ENCODE data around the gene KCTD6.

Gene KCTD6

GRCh38 chr3:58474348-58474911 is 17.5 kb upstream of the KCTD6 start:
- TF ChIP-seq, protein P1, sequence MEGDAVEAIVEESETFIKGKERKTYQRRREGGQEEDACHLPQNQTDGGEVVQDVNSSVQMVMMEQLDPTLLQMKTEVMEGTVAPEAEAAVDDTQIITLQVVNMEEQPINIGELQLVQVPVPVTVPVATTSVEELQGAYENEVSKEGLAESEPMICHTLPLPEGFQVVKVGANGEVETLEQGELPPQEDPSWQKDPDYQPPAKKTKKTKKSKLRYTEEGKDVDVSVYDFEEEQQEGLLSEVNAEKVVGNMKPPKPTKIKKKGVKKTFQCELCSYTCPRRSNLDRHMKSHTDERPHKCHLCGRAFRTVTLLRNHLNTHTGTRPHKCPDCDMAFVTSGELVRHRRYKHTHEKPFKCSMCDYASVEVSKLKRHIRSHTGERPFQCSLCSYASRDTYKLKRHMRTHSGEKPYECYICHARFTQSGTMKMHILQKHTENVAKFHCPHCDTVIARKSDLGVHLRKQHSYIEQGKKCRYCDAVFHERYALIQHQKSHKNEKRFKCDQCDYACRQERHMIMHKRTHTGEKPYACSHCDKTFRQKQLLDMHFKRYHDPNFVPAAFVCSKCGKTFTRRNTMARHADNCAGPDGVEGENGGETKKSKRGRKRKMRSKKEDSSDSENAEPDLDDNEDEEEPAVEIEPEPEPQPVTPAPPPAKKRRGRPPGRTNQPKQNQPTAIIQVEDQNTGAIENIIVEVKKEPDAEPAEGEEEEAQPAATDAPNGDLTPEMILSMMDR (IDR thresholded peaks at IDR 0.05) = no peak
- no peaks in the 10 kb centered on the region for H3K36me3 ChIP-seq (ENCODE audit: control insufficient read depth, insufficient read depth, low read length)

GRCh38 chr3:58474967-58475578 is 16.8 kb upstream of the KCTD6 start:
- Histone ChIP-seq H2AFZ (no peak overlapping the region), H3K36me3 (ENCODE audit: control insufficient read depth, insufficient read depth, low read length) (no peaks in the 10 kb centered on the region), H3K4me3 (ENCODE audit: low read depth, low read length) (no peak overlapping the region), H3K4me2 (ENCODE audit: low read length) (no peak overlapping the region), H3K27me3 (ENCODE audit: control insufficient read depth, insufficient read depth, low read length) (no peaks in the 10 kb centered on the region), H3K4me1 (peaks cover 4% of the 10 kb centered on the region), H3K9me3 (ENCODE audit: control insufficient read depth, low read length) (no peaks in the 10 kb centered on the region), H3K79me2 (no peaks in the 10 kb centered on the region), H3K9ac (no peak overlapping the region), H3K27ac (no peak overlapping the region)
- TF ChIP-seq, protein P1 (IDR thresholded peaks at IDR 0.05) = no peak

More at GRCh38 chr3:58474348-58474911, 17.5 kb upstream of the KCTD6 start:
- H2AFZ ChIP-seq = no peak overlapping the region
- H3K4me3 ChIP-seq (ENCODE audit: low read depth, low read length) = no peak overlapping the region
- H3K27me3 ChIP-seq (ENCODE audit: control insufficient read depth, insufficient read depth, low read length) = no peaks in the 10 kb centered on the region
- no peaks in the 10 kb centered on the region for H3K79me2 ChIP-seq
- no peaks in the 10 kb centered on the region for H3K9me3 ChIP-seq (ENCODE audit: control insufficient read depth, low read length)
- H3K4me1 ChIP-seq = peaks cover 4% of the 10 kb centered on the region
- H3K4me2 ChIP-seq (ENCODE audit: low read length) = no peak overlapping the region
- no peak overlapping the region for H3K27ac ChIP-seq
- H3K9ac ChIP-seq = no peak overlapping the region

DNA sequence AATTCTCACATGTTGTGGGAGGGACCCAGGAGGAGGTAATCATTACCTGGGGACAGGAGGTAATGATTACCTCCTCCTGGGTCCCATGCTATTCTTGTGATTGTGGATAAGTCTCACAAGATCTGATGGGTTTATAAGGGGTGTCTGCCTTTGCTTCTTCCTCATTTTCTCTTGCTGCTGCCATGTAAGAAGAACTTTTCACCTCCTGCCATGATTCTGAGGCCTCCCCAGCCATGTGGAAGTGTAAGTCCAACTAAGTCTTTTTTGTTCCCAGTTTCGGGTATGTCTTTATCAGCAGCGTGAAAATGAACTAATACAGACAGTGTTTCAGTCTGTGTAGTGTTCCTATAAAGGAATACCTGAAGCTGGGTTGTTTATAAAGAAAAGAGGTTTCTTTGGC is 13.1 kb upstream of the KCTD6 start:
- Histone ChIP-seq H2AFZ (no peak overlapping the region), H3K79me2 (no peaks in the 10 kb centered on the region)

DNA sequence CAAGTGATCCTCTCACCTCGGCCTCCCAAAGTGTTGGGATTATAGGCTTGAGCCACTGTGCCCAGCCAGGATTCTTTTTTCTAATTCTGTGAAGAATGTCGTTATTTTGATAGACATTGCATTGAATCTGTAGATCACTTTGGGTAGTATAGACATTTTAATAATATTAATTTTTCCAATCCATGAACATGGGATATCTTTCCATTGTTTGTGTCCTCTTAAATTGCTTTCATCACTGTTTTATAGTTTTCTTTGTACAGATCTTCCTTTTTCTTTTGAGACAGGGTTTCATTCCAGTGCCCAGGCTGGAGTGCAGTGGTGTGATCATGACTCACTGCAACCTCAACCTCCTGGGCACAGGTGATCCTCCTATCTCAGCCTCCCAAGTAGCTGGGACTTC is 11.6 kb upstream of the KCTD6 start:
- H3K36me3 ChIP-seq (ENCODE audit: control insufficient read depth, insufficient read depth, low read length) = no peaks in the 10 kb centered on the region
- no peaks in the 10 kb centered on the region for H3K9me3 ChIP-seq (ENCODE audit: control insufficient read depth, low read length)
- no peak overlapping the region for H3K4me3 ChIP-seq (ENCODE audit: low read depth, low read length)
- H3K27me3 ChIP-seq (ENCODE audit: control insufficient read depth, insufficient read depth, low read length) = no peaks in the 10 kb centered on the region
- H3K9ac ChIP-seq = no peak overlapping the region
- H3K27ac ChIP-seq = no peak overlapping the region
- H3K4me2 ChIP-seq (ENCODE audit: low read length) = no peak overlapping the region
- H3K79me2 ChIP-seq = no peaks in the 10 kb centered on the region
- no peaks in the 10 kb centered on the region for H3K4me1 ChIP-seq
- TF ChIP-seq, protein P1 (IDR thresholded peaks at IDR 0.05) = no peak
- H2AFZ ChIP-seq = no peak overlapping the region

More for the DNA sequence above, 13.1 kb upstream of the KCTD6 start:
- no peaks in the 10 kb centered on the region for H3K9me3 ChIP-seq (ENCODE audit: control insufficient read depth, low read length)
- TF ChIP-seq, protein P1 (IDR thresholded peaks at IDR 0.05) = no peak
- H3K4me1 ChIP-seq = no peaks in the 10 kb centered on the region
- H3K36me3 ChIP-seq (ENCODE audit: control insufficient read depth, insufficient read depth, low read length) = no peaks in the 10 kb centered on the region
- H3K27me3 ChIP-seq (ENCODE audit: control insufficient read depth, insufficient read depth, low read length) = no peaks in the 10 kb centered on the region
- H3K4me2 ChIP-seq (ENCODE audit: low read length) = no peak overlapping the region
- H3K9ac ChIP-seq = no peak overlapping the region
- no peak overlapping the region for H3K4me3 ChIP-seq (ENCODE audit: low read depth, low read length)
- no peak overlapping the region for H3K27ac ChIP-seq

Data from parathyroid adenoma (tissue), 2 donors.